DMS114 treated with DMSO at 0.1 percent for 48 hours (cell line): Measurements from ENCODE around the gene CAMTA1.
"Not testable (repeated sequence)": the region's sequence is repeated elsewhere in the genome, so short reads cannot be mapped to it uniquely, and the experiment has no call there.

Source experiments
- DNase-seq: peaks from one replicate; lab custom pipeline; 2025; ENCODE audit not compliant: unreplicated experiment; lab: John Stamatoyannopoulos, UW

The CAMTA1 gene

DNA sequence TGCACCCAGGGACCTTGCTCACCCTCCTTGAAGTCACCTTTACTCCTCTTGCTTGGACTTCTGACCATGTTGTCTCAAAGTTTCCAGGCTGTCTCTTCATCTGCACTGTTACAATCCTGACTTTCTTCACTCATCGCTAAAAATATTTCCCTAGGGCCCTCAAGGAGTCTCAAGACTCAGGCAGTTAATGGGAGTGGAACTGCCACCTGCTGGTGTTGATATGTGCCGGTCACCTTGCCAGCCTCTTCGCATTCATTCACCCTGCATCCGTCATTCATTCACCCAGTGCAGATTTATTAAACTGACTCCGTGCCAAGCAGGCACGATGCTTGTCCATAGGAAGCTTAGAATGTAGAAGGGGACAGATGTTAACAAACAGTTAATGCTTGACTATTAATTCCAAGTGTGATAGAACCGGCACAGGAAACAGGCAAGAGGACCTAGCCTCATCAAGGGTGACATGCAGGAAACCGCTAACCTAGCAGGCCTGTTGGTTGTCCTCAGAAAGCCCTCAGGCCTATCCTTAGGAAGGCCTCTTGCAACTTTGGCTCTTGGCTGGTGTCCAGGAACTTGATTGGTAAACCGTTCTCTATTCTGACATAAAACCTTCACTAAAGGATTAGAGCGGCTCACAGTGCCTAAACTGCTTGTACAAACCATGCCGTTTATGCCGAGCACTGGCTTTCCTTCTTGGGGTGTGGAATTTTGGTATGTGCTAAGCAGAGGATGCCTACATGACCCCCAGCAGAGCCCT lies 342.2 kb downstream of the CAMTA1 start:
- DNase-seq = no peak

- DNase-seq = no peak
Observed at GRCh38 chr1:7128293-7128692, 343.0 kb downstream of the CAMTA1 start.

GRCh38 chr1:7130127-7130526 lies 344.9 kb downstream of the CAMTA1 start:
- DNase-seq = no peak

DNA sequence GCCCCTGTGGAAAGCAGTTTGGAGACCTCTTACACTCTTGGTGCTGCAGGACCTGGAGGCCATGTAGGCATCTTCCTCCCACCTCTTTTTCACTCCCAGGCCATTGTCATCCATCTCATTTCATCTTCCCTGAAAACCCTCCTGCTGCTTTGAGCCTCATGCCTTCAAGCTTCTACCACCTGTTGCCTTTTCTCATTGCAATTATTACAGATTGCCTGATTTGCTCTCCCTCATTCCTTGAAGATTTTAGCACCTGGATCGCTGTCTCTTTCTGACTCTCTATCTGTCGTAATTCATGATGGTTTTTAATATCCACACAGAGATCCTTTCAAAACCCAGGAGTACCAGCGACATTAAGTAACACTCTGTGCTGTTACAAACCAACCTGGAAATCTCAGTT lies 350.2 kb downstream of the CAMTA1 start:
- DNase-seq = no peak

DNA sequence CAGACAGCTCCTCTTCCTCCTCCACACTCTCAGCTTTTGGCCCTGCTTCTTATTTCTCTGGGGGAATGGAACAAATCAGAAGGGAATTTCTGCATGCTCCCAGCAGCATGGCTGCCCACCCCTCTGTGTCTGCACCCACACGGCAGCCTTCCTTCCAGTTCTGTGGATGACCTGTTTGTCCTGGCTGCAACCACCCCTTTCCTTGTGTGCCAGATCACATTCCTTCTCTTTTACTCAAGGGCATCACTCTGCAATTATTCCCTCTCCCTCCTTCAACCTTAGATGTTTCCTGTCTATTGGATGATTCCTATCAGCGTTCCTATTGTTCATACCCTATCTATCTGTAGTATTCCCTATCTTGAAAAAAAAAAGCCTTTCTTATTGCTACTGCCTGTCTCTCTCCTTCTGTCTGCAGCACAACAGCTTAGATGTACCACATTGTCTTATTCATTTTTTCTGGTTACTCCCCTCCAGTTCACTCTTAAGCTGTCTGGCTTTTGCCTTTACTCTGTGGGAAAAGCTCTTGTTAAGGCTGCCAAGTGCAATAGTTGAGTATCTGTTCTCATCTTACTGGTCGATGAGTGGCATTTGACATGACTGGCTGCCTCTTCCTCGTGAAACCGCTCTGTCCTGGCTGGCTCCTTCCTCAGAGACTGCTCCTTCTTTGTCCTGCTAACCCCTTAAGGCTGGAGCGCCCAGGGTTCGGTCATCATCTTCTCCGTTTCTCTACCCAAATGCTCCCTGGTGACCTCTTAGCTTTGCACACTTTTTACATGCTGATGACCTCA lies 351.1 kb downstream of the CAMTA1 start:
- DNase-seq = no peak

- DNase-seq = no peak
Observed at GRCh38 chr1:7140251-7140650, 355.0 kb downstream of the CAMTA1 start.

DNA sequence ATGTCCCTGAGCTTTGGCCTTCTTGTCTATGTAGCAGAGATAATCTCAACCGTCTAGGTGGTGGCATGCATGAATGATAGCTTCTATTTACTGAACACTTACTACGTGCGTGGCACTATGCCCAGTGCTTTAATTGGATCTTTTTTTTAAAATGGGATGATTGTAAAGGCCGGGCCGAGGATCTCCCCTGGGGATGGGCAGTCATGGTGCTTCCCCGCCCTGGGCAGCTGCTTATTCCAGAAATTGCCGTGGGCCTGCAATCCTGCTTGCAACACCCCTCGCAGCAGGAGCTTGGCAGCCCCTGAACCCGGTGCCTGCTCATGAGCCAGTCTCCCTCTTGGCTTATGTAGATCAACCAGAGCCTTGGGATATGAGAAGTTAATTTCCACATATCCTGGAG lies 360.7 kb downstream of the CAMTA1 start:
- DNase-seq = no peak

- no peak for DNase-seq
Observed at GRCh38 chr1:7146710-7147109, 361.5 kb downstream of the CAMTA1 start.

- DNase-seq = not testable (repeated sequence)
Observed at GRCh38 chr1:7147581-7148282, 362.5 kb downstream of the CAMTA1 start.

DNA sequence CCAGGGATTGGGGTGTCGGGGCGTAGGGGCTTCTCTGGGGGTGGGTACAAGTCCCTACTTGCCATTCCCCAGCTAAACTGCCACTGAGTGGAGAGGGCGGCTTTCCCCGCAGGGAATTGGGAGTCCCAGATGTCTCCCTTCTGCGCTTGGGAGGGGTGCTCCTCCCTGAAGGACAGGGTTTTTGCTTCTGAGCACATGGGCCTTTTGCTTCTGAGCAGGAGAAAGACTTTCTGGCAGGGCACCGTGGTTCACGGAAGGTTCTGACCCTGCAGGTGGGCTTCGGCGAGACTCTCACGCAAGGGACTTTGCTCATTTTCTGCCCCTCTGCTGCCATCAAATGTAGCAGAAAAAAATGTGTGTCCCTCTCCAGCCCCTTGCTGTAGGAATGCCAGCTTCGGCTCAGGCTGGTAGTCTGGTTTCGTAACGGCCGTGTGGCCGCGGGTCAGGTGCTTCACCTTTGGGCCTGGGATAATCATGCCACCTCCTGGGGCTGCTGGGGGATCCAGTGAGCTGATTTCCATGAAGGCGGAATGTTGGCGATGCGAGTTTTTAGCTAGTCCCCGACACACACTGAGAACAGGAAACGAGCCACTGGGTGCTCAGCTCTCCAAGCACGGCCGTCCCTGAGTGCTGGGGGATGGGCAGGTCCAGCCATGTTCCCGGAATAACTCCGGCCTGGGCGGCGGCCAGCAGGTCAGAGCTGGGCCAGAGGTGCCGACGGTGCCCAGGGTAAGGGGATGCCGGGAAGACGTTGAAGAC lies 364.0 kb downstream of the CAMTA1 start:
- no peak for DNase-seq

GRCh38 chr1:7150724-7151280 lies 365.5 kb downstream of the CAMTA1 start:
- no peak for DNase-seq

DNA sequence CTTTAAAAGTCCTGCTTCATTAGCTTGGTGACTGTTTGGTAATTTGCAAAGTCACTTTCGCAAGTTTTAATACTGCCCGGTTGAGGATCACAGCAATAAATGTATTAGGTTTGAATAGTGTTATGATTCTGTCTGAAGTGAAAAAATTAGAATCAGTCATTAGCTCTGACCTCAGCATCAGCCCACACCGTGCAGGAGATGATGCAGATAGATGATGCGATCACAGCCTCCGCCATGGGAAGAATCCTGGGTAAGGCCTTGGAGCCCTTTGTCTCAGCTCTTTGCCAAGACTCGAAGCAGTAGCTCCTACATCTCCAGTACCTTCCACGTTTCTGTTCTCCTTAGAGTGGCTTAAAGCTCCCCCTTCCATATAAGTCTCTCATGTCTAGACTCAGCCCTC lies 366.7 kb downstream of the CAMTA1 start:
- no peak for DNase-seq

DNA sequence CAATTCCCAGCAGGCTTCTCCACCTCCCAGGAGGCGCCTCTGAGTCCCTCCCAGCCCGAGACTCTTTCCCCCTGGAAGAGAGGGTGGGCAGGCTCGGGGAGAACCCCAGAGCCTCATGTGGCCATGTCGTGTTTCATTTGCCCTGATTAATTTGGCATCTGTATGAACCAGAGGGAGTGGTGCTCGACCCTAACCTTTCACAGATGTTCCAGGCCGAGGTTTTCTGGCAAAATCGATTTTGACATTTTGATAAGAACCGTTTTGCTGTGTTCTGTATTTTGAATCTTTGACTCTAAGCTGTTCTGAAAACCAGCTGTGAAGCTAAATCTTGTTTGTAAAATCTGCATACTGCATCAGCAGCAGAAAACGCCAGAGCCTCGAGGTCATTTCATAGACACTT lies 367.4 kb downstream of the CAMTA1 start:
- no peak for DNase-seq

- no peak for DNase-seq
Observed at GRCh38 chr1:7153464-7153863, 368.2 kb downstream of the CAMTA1 start.

GRCh38 chr1:7159116-7159781 lies 374.0 kb downstream of the CAMTA1 start:
- DNase-seq = no peak

DNA sequence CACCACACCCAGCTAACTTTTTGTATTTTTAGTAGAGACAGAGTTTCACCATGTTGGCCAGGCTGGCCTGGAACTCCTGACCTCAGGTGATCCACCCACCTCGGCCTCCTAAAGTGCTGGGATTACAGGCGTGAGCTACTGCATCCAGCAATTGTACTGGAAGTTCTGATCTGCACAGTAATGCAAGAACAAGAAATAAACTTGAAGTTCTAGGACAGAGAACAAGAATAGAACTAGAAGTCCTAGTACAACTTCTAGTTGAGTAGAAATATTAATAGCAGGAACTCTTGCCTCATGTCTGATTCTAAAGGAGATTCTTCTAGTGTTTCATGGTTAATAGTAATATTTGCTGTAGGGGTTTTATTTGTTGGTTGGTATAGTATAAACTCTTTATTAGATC lies 383.3 kb downstream of the CAMTA1 start:
- not testable (repeated sequence) for DNase-seq

DNA sequence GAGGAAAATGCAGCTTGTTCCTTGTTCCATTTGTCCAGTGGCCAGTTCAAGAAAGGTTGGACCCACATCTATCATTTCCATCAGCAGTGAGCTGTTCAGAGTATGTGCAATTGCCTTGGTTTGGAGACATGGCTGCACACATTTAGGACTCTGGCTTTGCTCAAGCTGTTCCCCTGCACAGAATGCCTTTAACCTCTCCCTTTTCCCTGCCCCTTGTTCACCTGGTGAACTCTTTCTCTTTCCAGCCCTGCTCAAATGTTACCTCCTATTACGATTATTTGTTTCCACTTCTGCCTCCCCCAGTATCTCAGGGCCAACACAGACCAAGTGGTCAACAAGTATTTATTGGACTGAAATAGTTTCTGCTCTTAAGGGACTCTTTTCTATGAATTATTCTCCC lies 385.9 kb downstream of the CAMTA1 start:
- no peak for DNase-seq

DNA sequence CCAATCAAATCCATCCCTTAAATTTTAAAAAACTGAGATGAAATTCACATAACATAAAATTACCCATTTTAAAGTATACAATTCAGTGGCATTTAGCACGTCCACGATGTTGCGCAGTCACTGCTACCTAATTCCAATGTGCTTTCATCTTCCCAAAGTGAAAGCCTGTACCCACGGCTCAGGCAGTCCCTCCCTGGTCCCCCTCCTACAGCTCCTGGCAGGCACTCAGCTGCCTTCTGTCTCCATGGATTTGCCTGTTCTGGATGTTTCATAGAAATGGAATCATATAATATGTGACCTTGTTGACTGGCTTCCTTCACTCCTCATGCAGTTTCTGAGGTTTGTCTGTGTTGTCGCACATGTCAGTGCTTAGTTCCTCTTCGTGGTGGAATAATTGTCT lies 386.3 kb downstream of the CAMTA1 start:
- no peak for DNase-seq

- DNase-seq = no peak
Observed at GRCh38 chr1:7172804-7173203, 387.6 kb downstream of the CAMTA1 start.

GRCh38 chr1:7174561-7174960 lies 389.3 kb downstream of the CAMTA1 start:
- DNase-seq = no peak
